ENCODE data around the gene C13orf42.
A peak's percentile ranks its signal among the peaks of the same experiment; 100 is the strongest.
"Not testable (repeated sequence)": the region's sequence is repeated elsewhere in the genome, so short reads cannot be mapped to it uniquely, and the experiment has no call there.

Gene C13orf42

DNA sequence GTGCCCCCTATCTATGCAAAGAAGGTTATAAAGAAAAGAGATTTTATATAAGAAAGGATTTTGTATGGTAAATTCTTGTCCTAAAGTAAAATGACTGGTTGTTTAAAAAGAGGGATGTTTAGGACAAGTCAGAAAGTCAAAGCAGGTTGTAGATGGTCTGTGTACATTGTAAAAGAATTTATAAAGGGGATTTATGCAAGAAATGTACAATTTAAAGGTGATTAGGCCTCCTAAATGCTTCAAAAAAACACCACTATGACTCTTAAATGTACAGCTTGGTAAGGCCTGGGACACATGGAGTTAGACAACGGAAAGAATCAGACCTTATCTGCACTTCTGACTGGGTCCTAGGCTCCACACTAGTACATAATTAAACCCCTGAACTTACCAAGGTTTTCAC is 19.3 kb upstream of the C13orf42 start:
- TF ChIP-seq, protein P1, sequence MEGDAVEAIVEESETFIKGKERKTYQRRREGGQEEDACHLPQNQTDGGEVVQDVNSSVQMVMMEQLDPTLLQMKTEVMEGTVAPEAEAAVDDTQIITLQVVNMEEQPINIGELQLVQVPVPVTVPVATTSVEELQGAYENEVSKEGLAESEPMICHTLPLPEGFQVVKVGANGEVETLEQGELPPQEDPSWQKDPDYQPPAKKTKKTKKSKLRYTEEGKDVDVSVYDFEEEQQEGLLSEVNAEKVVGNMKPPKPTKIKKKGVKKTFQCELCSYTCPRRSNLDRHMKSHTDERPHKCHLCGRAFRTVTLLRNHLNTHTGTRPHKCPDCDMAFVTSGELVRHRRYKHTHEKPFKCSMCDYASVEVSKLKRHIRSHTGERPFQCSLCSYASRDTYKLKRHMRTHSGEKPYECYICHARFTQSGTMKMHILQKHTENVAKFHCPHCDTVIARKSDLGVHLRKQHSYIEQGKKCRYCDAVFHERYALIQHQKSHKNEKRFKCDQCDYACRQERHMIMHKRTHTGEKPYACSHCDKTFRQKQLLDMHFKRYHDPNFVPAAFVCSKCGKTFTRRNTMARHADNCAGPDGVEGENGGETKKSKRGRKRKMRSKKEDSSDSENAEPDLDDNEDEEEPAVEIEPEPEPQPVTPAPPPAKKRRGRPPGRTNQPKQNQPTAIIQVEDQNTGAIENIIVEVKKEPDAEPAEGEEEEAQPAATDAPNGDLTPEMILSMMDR (IDR thresholded peaks at IDR 0.05; ENCODE audit: low read depth, low read length) = no peak
- TF ChIP-seq MYC (IDR thresholded peaks at IDR 0.05; ENCODE audit: low read depth, low read length) = no peak
- TF ChIP-seq POLR2A (IDR thresholded peaks at IDR 0.05; ENCODE audit: extremely low read depth, insufficient read length) = no peak
- TF ChIP-seq, protein P2, sequence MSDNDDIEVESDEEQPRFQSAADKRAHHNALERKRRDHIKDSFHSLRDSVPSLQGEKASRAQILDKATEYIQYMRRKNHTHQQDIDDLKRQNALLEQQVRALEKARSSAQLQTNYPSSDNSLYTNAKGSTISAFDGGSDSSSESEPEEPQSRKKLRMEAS (IDR thresholded peaks at IDR 0.05; ENCODE audit: low read depth, low read length) = no peak
- H3K4me3 ChIP-seq (ENCODE audit: low read depth, low read length) = no peak overlapping the region
- no peak for DNase-seq (ENCODE audit: low read depth)

DNA sequence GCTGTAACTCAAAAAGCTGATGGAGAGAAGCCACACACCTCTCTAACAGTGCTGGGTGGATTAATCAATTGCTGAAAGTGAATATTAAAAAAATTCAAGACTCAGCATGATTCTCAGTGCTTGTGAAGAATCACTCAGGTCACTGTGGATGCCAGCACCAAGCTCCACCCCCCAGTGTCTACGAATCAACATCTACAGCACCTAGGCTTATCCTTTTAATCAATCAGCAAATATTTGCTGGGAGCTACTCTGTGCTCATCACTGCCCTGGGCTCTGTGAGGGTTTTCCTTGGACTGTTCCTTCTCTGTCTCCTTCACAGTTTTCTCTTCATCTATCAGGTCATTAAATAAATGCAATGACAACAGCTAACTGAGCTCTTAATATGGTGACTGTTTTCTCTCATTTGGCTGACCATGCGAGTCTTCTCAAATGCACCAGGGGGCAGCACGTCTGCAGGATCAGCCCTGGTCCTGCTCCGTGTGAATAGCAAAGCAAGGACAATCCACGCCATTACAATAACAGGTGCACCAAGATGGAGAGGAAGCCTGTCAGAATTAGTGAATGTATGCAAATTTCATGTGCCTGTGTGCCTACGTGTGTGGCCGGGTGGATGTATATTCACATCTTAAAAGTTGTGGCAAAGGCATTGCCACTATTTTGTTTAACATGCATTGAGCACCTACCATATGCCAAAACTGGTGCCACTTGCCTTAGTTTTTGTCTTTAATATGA is 14.6 kb upstream of the C13orf42 start:
- DNase-seq (ENCODE audit: low read depth) = peak; percentile 77
- TF ChIP-seq POLR2A (IDR thresholded peaks at IDR 0.05; ENCODE audit: extremely low read depth, insufficient read length) (no peak), MYC (IDR thresholded peaks at IDR 0.05; ENCODE audit: low read depth, low read length) (peak; percentile 56)
- TF ChIP-seq, protein P1 (IDR thresholded peaks at IDR 0.05; ENCODE audit: low read depth, low read length) = peak; percentile 90
- TF ChIP-seq, protein P2 (IDR thresholded peaks at IDR 0.05; ENCODE audit: low read depth, low read length) = peak; percentile 74
- H3K4me3 ChIP-seq (ENCODE audit: low read depth, low read length) = no peak overlapping the region

DNA sequence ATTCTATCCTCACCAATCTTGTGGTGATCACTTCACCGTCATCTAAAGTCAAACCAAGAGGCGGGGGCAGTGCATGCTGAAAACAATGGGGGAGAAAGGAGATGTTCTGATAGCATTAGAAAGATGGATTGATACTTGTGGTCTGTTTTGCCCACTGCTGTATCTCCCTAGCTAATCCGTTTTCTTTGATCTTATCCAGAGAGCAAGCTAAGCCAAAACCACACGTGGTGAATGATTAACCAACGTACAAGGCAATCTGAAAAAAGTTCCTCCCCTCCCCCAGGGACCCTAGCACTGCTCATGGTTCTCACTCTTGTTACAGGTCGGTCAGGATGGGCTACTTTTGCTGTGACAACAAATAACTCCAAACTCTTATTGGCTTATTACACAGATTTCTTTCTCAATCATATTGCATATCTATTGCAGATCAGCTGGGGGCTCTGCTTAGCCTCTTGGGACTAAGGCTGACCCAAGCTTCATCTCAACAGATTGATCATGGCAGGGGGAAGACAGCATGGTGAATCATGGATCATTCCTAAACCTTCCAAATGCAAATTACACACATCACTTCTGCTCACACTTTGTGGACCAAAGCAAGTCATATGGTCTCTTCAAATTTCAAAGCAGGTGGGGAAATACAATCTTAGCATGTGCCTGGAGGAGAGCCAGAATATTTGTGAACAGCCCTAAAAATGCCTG is 11.9 kb upstream of the C13orf42 start:
- DNase-seq (ENCODE audit: low read depth) = peak; percentile 48
- no peak for TF ChIP-seq MYC (IDR thresholded peaks at IDR 0.05; ENCODE audit: low read depth, low read length)
- TF ChIP-seq, protein P2 (IDR thresholded peaks at IDR 0.05; ENCODE audit: low read depth, low read length) = peak; percentile 14; the same call in 1 of the 2 replicates
- no peak overlapping the region for H3K4me3 ChIP-seq (ENCODE audit: low read depth, low read length)

DNA sequence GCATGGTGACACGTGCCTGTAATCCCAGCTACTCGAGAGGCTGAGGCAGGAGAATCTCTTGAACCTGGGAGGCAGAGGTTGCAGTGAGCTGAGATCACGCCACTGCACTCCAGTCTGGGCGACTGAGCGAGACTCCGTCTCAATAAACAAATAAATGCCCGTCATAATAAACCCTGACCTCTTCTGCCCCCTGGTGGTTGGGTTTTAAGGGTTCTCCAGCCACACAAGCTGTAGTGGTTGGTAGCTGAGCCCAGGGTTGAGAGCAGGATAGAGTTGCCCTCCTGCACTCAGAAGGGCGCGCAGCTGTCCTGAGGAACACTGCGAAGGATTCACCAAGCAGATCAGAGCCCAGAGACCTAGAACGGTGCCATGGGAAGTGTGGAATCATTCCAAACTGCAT is 9.8 kb upstream of the C13orf42 start:
- TF ChIP-seq, protein P1 (IDR thresholded peaks at IDR 0.05; ENCODE audit: low read depth, low read length) = peak; percentile 59
- peak; percentile 66 for DNase-seq (ENCODE audit: low read depth)
- not testable (repeated sequence) for H3K4me3 ChIP-seq (ENCODE audit: low read depth, low read length)

DNA sequence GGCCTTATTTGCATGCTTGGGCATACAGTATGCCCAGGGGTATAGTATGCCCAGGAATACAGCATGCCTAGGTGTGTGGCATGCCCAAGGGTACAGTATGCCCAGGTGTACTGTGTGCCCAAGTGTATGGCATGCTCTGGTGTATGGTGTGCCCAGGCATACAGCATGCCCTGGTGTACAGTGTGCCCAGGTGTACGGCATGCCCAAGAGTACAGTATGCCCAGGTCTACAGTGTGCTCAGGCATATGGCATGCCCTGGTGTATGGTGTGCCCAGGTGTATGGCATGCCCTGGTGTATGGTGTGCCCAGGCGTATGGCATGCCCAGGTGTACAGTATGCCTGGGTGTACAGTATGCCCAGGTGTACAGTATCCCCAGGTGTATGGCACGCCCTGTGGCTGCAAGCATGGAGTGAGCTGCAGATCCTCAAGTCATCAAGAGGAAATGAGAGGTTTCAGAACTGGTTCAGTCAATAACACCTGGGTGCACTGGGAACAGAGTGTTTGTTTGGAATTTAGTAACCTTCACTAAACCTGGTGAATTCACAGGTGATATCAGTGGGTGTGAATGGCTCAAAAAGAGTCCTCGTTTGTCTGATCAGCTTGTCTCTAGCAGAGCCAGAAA is 7.8 kb upstream of the C13orf42 start:
- no peak overlapping the region for H3K4me3 ChIP-seq (ENCODE audit: low read depth, low read length)
- TF ChIP-seq MYC (IDR thresholded peaks at IDR 0.05; ENCODE audit: low read depth, low read length) = no peak
- DNase-seq (ENCODE audit: low read depth) = no peak

DNA sequence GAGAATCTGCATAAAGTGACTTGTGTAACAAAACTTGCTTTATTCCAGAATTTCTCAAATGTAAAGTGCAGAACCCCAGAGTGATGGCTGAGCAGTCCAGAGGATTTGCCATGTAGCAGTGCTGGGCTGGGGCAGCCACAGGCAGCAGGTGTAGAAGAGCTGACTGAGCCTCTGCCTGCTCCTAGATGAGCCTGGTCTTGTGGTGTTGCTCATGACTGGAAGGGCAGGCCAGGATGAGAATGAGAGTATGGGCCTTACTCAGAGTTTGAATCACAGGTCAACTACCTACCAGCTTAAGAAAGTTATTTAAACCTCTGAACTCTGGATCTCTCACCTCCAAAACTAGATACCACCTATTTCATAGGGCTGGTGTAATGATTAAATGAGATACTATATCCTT is 2.9 kb upstream of the C13orf42 start:
- no peak overlapping the region for H3K4me3 ChIP-seq (ENCODE audit: low read depth, low read length)
- no peak for DNase-seq (ENCODE audit: low read depth)
- TF ChIP-seq, protein P2 (IDR thresholded peaks at IDR 0.05; ENCODE audit: low read depth, low read length) = no peak
- TF ChIP-seq POLR2A (IDR thresholded peaks at IDR 0.05; ENCODE audit: extremely low read depth, insufficient read length) (no peak), MYC (IDR thresholded peaks at IDR 0.05; ENCODE audit: low read depth, low read length) (no peak)
- TF ChIP-seq, protein P1 (IDR thresholded peaks at IDR 0.05; ENCODE audit: low read depth, low read length) = no peak
